ENCODE measurements around the gene SORCS1. TPM values are rescaled to one million over a fixed set of nuclear protein-coding genes. Genes with fewer than 3 reads are reported as not detected.

The SORCS1 gene
- polyA plus RNA-seq, 4 donors, result 4.5 to 19.8 (median 9.6) TPM

- no peak for DNase-seq (ENCODE audit: low read depth in 4 of 4, low spot score in 3 of 4)
These were observed 396.3 kb downstream of the SORCS1 start for GRCh38 chr10:106768204-106768603.

GRCh38 chr10:106765928-106766327 lies 398.6 kb downstream of the SORCS1 start:
- no peak for DNase-seq (ENCODE audit: low read depth in 4 of 4, low spot score in 3 of 4)

GRCh38 chr10:106765241-106765754 lies 399.2 kb downstream of the SORCS1 start:
- DNase-seq (ENCODE audit: low read depth in 4 of 4, low spot score in 3 of 4), result no peak

GRCh38 chr10:106764360-106764759 lies 400.1 kb downstream of the SORCS1 start:
- no peak for DNase-seq (ENCODE audit: low read depth in 4 of 4, low spot score in 3 of 4)

GRCh38 chr10:106761906-106762305 lies 402.6 kb downstream of the SORCS1 start:
- no peak for DNase-seq (ENCODE audit: low read depth in 4 of 4, low spot score in 3 of 4)

- no peak for DNase-seq (ENCODE audit: low read depth in 4 of 4, low spot score in 3 of 4)
These were observed 407.0 kb downstream of the SORCS1 start for GRCh38 chr10:106757521-106757920.

DNA sequence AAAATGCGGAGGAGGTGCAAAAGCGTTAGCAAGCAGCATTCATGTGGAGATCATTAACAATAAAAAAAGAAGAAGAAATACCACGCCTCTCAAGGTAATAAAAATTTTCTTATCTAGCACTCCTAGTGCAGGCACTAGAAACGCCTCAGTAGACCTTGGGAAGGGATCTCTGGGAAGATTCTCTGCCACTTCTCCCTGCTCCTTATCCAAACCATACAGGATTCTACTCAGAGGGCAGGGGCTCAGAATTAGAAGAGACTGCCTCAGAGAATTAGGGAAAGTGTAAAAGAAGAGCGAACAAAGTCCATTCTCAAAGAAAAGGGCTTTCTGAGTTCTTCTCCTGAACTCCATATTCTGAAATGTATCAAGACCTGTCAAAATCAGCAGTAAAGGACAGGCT lies 413.4 kb downstream of the SORCS1 start:
- DNase-seq (ENCODE audit: low read depth in 4 of 4, low spot score in 3 of 4), result no peak

GRCh38 chr10:106746868-106747267 lies 417.6 kb downstream of the SORCS1 start:
- DNase-seq (ENCODE audit: low read depth in 4 of 4, low spot score in 3 of 4), result no peak

- DNase-seq (ENCODE audit: low read depth in 4 of 4, low spot score in 3 of 4), result no peak
These were observed 423.4 kb downstream of the SORCS1 start for GRCh38 chr10:106741006-106741530.

- DNase-seq (ENCODE audit: low read depth in 4 of 4, low spot score in 3 of 4), result no peak
These were observed 424.4 kb downstream of the SORCS1 start for GRCh38 chr10:106740071-106740470.

- no peak for DNase-seq (ENCODE audit: low read depth in 4 of 4, low spot score in 3 of 4)
These were observed 430.3 kb downstream of the SORCS1 start for GRCh38 chr10:106734220-106734619.

GRCh38 chr10:106728232-106728631 lies 436.3 kb downstream of the SORCS1 start:
- no peak for DNase-seq (ENCODE audit: low read depth in 4 of 4, low spot score in 3 of 4)

- DNase-seq (ENCODE audit: low read depth in 4 of 4, low spot score in 3 of 4), result no peak
These were observed 437.3 kb downstream of the SORCS1 start for GRCh38 chr10:106727170-106727569.

DNA sequence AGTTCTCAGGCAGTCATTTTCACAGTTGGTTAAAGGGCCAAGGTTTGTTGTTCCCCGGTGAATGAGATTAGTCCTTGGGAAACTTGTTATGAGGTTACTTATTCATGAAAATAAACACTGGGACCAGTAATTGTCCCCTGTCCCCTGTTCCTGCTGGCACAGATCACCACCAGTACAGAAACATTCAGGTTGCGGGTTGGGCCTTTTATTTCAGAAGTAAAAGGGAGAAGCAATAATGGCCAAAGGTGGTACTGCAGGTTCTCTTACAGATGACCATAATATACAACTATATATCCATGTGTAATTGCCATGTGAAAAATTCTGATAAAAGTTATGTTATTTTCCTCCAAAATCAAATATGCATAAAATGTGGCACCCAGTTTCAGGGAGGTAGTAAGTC lies 442.0 kb downstream of the SORCS1 start:
- no peak for DNase-seq (ENCODE audit: low read depth in 4 of 4, low spot score in 3 of 4)

DNA sequence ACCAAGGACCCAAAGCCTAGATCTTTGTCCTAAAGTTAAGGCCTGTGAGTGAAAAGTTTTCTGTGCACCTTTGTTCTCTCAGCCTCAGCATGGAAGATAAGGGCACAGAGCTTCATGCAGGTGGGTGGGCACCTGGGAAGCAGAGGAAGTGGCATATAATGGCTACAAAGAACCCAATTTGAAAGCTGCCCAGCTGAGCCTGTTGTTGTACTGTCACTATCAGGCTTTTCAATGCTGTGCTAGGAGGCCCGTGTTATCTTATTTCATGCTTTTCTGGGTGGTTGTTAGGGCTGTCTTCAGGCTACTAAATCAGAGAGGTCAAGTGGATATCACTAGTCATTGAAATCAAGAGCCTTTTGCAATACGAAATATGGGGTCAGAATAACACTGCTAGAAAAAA lies 443.8 kb downstream of the SORCS1 start:
- DNase-seq (ENCODE audit: low read depth in 4 of 4, low spot score in 3 of 4), result no peak

- DNase-seq (ENCODE audit: low read depth in 4 of 4, low spot score in 3 of 4), result peak in 1 of 4 donors; percentile 8
These were observed 448.1 kb downstream of the SORCS1 start for GRCh38 chr10:106716381-106716780.

GRCh38 chr10:106714734-106715555 lies 449.6 kb downstream of the SORCS1 start:
- no peak for DNase-seq (ENCODE audit: low read depth in 4 of 4, low spot score in 3 of 4)

GRCh38 chr10:106713846-106714245 lies 450.7 kb downstream of the SORCS1 start:
- no peak for DNase-seq (ENCODE audit: low read depth in 4 of 4, low spot score in 3 of 4)

DNA sequence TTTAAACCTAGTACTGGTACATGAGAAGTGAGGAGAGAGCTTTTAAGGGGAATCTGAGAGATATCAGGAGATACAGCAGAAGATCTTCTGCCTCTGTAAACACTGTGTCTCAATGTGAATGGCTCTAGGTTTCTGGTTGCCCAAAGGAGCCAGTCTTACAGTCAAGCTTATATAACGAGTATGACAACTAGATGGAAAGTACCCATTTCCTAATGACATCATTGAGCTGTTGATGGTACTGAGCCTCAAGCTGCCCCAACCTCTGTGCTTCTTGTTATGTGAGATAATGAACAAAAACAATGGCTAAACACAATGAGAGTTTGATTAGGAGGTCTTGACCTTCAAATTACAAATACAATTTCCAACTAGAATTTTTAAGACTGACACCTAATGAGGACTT lies 451.5 kb downstream of the SORCS1 start:
- DNase-seq (ENCODE audit: low read depth in 4 of 4, low spot score in 3 of 4), result no peak

DNA sequence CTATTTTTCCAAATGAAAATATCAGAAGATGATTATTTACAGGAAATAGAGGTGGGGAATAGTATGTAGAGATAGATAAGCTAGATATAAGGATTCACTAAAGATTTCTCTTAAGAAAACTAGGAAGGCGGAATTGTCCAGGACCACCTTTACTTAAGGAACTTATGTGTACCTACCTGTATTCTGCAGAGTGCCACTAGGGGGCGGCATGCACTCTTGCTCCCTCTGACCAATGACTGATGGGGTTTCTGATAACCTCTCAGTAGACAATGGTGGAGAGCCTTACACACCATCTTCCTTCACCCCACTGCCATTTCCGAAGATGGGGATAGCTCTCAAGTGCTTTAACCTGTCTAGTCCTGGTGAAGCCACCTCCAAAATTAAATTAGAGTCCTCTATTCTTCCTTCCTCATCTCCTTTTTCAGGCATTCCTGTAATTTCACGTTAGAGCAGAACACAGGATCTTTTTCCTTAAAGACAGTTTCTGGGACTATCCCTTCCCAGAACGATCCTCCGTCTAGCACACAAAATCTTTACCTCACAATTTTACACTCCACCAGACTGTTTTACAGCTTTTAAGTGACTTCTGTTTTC lies 453.1 kb downstream of the SORCS1 start:
- DNase-seq (ENCODE audit: low read depth in 4 of 4, low spot score in 3 of 4), result no peak

GRCh38 chr10:106708506-106708905 lies 456.0 kb downstream of the SORCS1 start:
- no peak for DNase-seq (ENCODE audit: low read depth in 4 of 4, low spot score in 3 of 4)

GRCh38 chr10:106707657-106708056 lies 456.8 kb downstream of the SORCS1 start:
- no peak for DNase-seq (ENCODE audit: low read depth in 4 of 4, low spot score in 3 of 4)

Measured in left renal pelvis (tissue), 4 donors.